Muscle layer of colon (tissue), 2 donors: Measurements from ENCODE around the gene TBC1D22A.

Source experiments
- H3K27ac ChIP-seq: one replicate; pipeline ENCODE4 v1.7.0; 2013; ENCODE audit warnings: low read depth, mild to moderate bottlenecking, low read length, moderate library complexity
- H3K27me3 ChIP-seq, 2 donors: one replicate each; pipeline ENCODE4 v1.7.0; 2013; ENCODE audit warnings: low read length in 2 of 2, mild to moderate bottlenecking in 2 of 2; ENCODE audit not compliant: insufficient read depth in 2 of 2, control insufficient read depth in 1 of 2
- H3K36me3 ChIP-seq: one replicate; pipeline ENCODE4 v1.7.0; 2013; ENCODE audit warnings: mild to moderate bottlenecking, low read length; ENCODE audit not compliant: insufficient read depth
- H3K4me1 ChIP-seq: one replicate; pipeline ENCODE4 v1.7.0; 2013; ENCODE audit warnings: mild to moderate bottlenecking, low read length; ENCODE audit not compliant: insufficient read depth
- H3K4me3 ChIP-seq, 2 donors: one replicate each; pipeline ENCODE4 v1.7.0; 2013; ENCODE audit warnings: low read length in 2 of 2, low read depth in 1 of 2, mild to moderate bottlenecking in 1 of 2, moderate library complexity in 1 of 2
- H3K9ac ChIP-seq: one replicate; pipeline ENCODE4 v1.7.0; 2013; ENCODE audit warnings: low read length
- H3K9me3 ChIP-seq: one replicate; pipeline ENCODE4 v1.7.0; 2013; ENCODE audit warnings: mild to moderate bottlenecking, low read length
- donor health status: abdominal sarcoma.
- donor health status: Adenocarcinoma of cecum.

The TBC1D22A gene

DNA sequence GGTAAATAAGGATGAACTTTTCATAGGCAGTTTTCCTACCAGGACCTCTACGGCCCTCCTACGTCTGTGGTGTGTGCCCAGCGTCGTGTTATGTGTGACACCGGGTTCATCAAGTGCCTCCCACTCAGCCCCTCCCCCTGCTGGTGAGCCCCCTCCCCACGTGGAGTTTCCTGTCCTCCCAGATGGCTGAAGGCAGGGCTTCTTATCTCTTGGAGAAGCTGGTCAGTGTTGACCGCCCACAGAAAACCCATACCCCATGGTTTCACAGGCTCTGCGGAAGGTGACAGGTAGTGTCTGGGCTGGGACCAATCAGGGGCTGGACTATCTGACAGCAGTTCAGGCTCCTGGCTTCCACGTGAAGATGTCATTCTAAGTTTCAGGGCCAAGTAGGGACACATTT is 393.5 kb downstream of the TBC1D22A start:
- no peak overlapping the region for H3K27ac ChIP-seq
- H3K36me3 ChIP-seq: no peaks in the 10 kb centered on the region
- no peak overlapping the region for H3K4me3 ChIP-seq
- no peaks in the 10 kb centered on the region for H3K9me3 ChIP-seq
- H3K4me1 ChIP-seq: peaks cover 11% of the 10 kb centered on the region
- H3K9ac ChIP-seq: no peak overlapping the region
- no peaks in the 10 kb centered on the region for H3K27me3 ChIP-seq

- Histone ChIP-seq H3K9ac (no peak overlapping the region), H3K27me3 (no peaks in the 10 kb centered on the region), H3K9me3 (no peaks in the 10 kb centered on the region), H3K27ac (no peak overlapping the region), H3K4me3 (no peak overlapping the region), H3K4me1 (peaks cover 11% of the 10 kb centered on the region), H3K36me3 (no peaks in the 10 kb centered on the region)
Measured at GRCh38 chr22:47156352-47157092, 394.1 kb downstream of the TBC1D22A start.

DNA sequence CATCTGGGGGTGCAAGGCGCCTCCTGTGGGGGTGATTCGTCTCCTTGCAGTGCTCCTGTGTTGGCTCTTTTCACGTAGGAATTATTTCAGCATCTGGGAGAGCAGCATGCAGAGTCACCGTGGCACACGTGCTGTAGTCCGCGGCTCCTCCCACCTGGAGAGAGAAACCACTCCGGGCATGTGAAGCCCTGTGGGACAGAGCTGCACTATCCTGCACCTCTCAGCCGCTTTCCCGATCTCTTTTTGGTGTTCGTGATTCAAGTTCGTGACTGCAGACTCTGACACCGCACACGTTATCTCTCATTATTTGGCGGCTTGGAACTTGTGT is 394.6 kb downstream of the TBC1D22A start:
- Histone ChIP-seq H3K27me3 (no peaks in the 10 kb centered on the region), H3K4me1 (peaks cover 11% of the 10 kb centered on the region), H3K27ac (no peak overlapping the region)

GRCh38 chr22:47157486-47158270 is 395.2 kb downstream of the TBC1D22A start:
- Histone ChIP-seq H3K36me3 (no peaks in the 10 kb centered on the region), H3K9me3 (no peaks in the 10 kb centered on the region), H3K4me1 (peaks cover 11% of the 10 kb centered on the region), H3K4me3 (no peak overlapping the region), H3K27ac (no peak overlapping the region), H3K27me3 (no peaks in the 10 kb centered on the region), H3K9ac (no peak overlapping the region)

More for the DNA sequence above, 394.6 kb downstream of the TBC1D22A start:
- Histone ChIP-seq H3K4me3 (no peak overlapping the region), H3K36me3 (no peaks in the 10 kb centered on the region), H3K9me3 (no peaks in the 10 kb centered on the region), H3K9ac (no peak overlapping the region)

DNA sequence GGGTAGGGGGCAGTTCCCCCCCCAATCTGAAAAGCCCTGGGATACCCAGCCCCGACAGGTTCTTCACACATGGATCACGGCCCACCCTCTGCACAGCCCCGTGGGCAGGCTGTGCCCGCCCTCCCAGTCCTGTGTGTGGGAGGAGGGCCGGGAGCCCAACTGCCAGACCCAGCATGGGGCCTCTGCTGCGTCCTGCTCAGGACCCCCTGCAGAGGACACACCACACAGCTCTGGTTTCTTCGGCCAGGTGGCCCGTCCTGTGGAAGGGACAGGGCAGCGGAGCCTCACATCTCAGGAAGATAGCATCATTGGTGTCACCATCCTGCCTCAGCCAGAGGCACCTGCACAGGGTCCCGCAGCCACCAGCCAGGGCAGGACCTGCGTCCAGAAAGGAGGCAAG is 396.0 kb downstream of the TBC1D22A start:
- H3K27me3 ChIP-seq: no peaks in the 10 kb centered on the region
- no peaks in the 10 kb centered on the region for H3K36me3 ChIP-seq
- no peak overlapping the region for H3K4me3 ChIP-seq
- no peak overlapping the region for H3K9ac ChIP-seq
- peaks cover 11% of the 10 kb centered on the region for H3K4me1 ChIP-seq
- H3K9me3 ChIP-seq: no peaks in the 10 kb centered on the region
- H3K27ac ChIP-seq: no peak overlapping the region

- peaks cover 6% of the 10 kb centered on the region for H3K4me1 ChIP-seq
Measured at GRCh38 chr22:47159592-47159991, 397.1 kb downstream of the TBC1D22A start.

DNA sequence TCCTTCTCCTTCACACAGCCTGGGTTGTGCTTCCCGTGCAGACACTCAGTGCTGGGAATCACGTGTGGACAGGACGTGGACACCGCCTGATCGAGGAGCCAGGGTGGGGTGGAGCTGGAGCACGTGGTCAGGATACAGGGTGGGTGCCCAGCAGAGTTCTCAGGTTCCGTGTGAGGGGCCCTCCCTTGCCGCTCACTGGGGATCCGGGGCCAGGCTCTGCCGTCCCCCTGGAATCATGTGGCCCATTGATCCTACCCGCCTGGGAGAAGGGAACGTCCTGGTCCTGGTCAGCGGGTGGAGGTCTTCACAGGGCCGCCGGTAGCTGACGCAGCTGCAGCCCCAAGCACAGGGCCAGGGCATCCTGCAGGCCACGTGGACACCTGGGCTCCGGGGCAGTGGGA is 397.7 kb downstream of the TBC1D22A start:
- Histone ChIP-seq H3K9ac (no peak overlapping the region), H3K27ac (no peak overlapping the region), H3K9me3 (no peaks in the 10 kb centered on the region), H3K36me3 (no peaks in the 10 kb centered on the region), H3K27me3 (no peaks in the 10 kb centered on the region), H3K4me3 (no peak overlapping the region), H3K4me1 (peaks cover under 1% of the 10 kb centered on the region)

More at GRCh38 chr22:47159592-47159991, 397.1 kb downstream of the TBC1D22A start:
- no peaks in the 10 kb centered on the region for H3K27me3 ChIP-seq
- H3K36me3 ChIP-seq: no peaks in the 10 kb centered on the region
- H3K9ac ChIP-seq: no peak overlapping the region
- H3K9me3 ChIP-seq: no peaks in the 10 kb centered on the region
- H3K4me3 ChIP-seq: no peak overlapping the region
- no peak overlapping the region for H3K27ac ChIP-seq

- no peaks in the 10 kb centered on the region for H3K4me1 ChIP-seq
- no peak overlapping the region for H3K4me3 ChIP-seq
Measured at GRCh38 chr22:47160781-47161520, 398.5 kb downstream of the TBC1D22A start.

DNA sequence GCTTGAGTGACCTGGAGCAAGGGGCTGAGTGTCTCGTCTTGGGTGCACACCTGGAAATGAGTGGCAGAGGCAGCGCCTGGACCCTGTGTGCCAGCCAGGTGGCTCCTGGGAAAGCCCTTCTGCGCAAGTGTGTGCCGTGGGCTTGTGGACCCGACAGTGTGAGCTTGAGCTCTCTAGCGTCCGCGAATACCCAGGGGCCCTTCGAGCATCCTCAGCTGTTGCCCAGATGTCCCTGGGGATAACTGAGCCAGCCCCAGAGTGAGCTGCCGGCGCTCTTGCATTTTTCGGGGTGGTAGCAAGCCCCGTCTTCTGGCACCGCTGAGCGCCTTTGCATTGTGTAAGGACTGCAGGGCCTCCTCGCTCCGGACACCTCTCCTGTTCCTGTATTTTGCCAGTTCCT is 399.2 kb downstream of the TBC1D22A start:
- Histone ChIP-seq H3K27me3 (no peaks in the 10 kb centered on the region), H3K4me3 (no peak overlapping the region), H3K27ac (no peak overlapping the region), H3K36me3 (no peaks in the 10 kb centered on the region), H3K9me3 (no peaks in the 10 kb centered on the region), H3K4me1 (no peaks in the 10 kb centered on the region), H3K9ac (no peak overlapping the region)

More at GRCh38 chr22:47160781-47161520, 398.5 kb downstream of the TBC1D22A start:
- Histone ChIP-seq H3K9ac (no peak overlapping the region), H3K27ac (no peak overlapping the region), H3K36me3 (no peaks in the 10 kb centered on the region), H3K27me3 (no peaks in the 10 kb centered on the region), H3K9me3 (no peaks in the 10 kb centered on the region)

GRCh38 chr22:47162865-47163264 is 400.4 kb downstream of the TBC1D22A start:
- Histone ChIP-seq H3K27ac (no peak overlapping the region), H3K9ac (no peak overlapping the region), H3K4me3 (no peak overlapping the region), H3K9me3 (no peaks in the 10 kb centered on the region), H3K36me3 (no peaks in the 10 kb centered on the region), H3K4me1 (no peaks in the 10 kb centered on the region), H3K27me3 (no peaks in the 10 kb centered on the region)

DNA sequence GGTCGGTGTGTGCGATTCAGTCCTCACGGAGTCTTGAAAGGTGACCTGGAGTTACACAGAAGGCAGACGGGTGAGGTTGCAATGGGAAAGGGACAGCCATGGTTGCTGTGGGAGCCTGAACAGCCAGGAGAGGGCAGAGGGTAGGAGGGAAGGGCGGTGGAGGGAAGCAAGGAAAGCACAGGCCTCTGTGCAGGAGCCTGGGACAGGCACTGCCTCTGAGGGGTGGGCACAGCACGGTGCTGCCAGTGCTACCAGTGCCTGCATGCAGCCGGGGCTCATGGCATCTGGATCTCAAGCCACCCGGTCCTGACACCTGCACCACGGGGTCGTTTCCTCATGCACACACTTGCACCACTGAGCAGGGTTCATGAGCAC is 401.0 kb downstream of the TBC1D22A start:
- H3K27ac ChIP-seq: no peak overlapping the region
- no peaks in the 10 kb centered on the region for H3K4me1 ChIP-seq
- no peaks in the 10 kb centered on the region for H3K9me3 ChIP-seq
- no peak overlapping the region for H3K9ac ChIP-seq
- H3K36me3 ChIP-seq: no peaks in the 10 kb centered on the region
- no peak overlapping the region for H3K4me3 ChIP-seq
- H3K27me3 ChIP-seq: no peaks in the 10 kb centered on the region
